Right lobe of liver (tissue), 4 donors: ENCODE data around the gene RSU1.

ENCODE experiments used
- POLR2A ChIP-seq: fragments of 450-650 bp; IDR thresholded peaks from one replicate; pipeline ENCODE4 v1.6.1; 2017; ENCODE audit warnings: antibody characterized with exemption, mild to moderate bottlenecking
- TF ChIP-seq, protein P1 (sequence below), 4 donors: fragments of 200-600 bp in 3 of 4; fragments of 450-650 bp in 1 of 4; IDR thresholded peaks; one replicate each; pipeline versions ENCODE4 v1.5.1 to v1.8.0; 2016 to 2022; ENCODE audit warnings: antibody characterized with exemption in 4 of 4, mild to moderate bottlenecking in 2 of 4
- donor health status: DM: no; HTN: no; CAD: no.
- donor health status: DM: no; HTN: no; CAD: no.
- donor health status: DM: no; HTN: yes; CAD: no.

DNA sequence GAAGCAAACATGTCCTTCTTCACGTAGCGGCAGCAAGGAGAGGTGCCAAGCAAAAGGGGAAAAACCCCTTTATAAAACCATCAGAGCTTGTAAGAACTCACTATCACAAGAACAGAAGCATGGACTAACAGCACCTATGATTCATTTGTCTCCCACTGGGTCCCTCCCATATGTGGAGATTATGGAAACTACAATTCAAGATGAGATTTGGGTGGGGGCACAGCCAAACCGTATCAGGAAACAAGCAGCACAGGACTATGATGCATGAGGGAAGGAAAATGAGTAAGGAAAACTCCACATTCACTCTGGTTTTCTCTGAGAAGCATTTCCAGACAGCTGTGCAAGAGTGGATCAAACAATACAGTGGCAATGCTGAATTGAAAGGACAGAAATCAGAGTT lies 81.6 kb downstream of the RSU1 start:
- TF ChIP-seq, protein P1, sequence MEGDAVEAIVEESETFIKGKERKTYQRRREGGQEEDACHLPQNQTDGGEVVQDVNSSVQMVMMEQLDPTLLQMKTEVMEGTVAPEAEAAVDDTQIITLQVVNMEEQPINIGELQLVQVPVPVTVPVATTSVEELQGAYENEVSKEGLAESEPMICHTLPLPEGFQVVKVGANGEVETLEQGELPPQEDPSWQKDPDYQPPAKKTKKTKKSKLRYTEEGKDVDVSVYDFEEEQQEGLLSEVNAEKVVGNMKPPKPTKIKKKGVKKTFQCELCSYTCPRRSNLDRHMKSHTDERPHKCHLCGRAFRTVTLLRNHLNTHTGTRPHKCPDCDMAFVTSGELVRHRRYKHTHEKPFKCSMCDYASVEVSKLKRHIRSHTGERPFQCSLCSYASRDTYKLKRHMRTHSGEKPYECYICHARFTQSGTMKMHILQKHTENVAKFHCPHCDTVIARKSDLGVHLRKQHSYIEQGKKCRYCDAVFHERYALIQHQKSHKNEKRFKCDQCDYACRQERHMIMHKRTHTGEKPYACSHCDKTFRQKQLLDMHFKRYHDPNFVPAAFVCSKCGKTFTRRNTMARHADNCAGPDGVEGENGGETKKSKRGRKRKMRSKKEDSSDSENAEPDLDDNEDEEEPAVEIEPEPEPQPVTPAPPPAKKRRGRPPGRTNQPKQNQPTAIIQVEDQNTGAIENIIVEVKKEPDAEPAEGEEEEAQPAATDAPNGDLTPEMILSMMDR (IDR thresholded peaks at IDR 0.05), result no peak
- TF ChIP-seq POLR2A, result no peak
